GM18499 (cell line): Measurements from ENCODE around the gene SLC6A19.
"Not testable (repeated sequence)": the region's sequence is repeated elsewhere in the genome, so short reads cannot be mapped to it uniquely, and the experiment has no call there.

ENCODE experiments used
- ATAC-seq: cut with Tn5 transposase; IDR thresholded peaks from one replicate; pipeline ENCODE4 v1.9.1; 2021; ENCODE audit warnings: moderate number of reproducible peaks; ENCODE audit not compliant: insufficient read depth, unreplicated experiment

SLC6A19 gene

GRCh38 chr5:1201327-1202025 lies at the start of gene SLC6A19:
TSS of gene SLC6A19 (plus strand) at chr5:1201595. CDS start at chr5:1201651, 56 bp downstream.
- no peak for ATAC-seq

GRCh38 chr5:1152156-1152555 lies 49.2 kb upstream of the SLC6A19 start:
- ATAC-seq, result no peak

- no peak for ATAC-seq
Measured at GRCh38 chr5:1152771-1153282, 48.6 kb upstream of the SLC6A19 start.

GRCh38 chr5:1153428-1153827 lies 48.0 kb upstream of the SLC6A19 start:
- ATAC-seq, result no peak

GRCh38 chr5:1155191-1156032 lies 46.0 kb upstream of the SLC6A19 start:
- ATAC-seq, result no peak

- ATAC-seq, result no peak
Measured at GRCh38 chr5:1156033-1156753, 45.2 kb upstream of the SLC6A19 start.

- no peak for ATAC-seq
Measured at GRCh38 chr5:1156754-1157460, 44.5 kb upstream of the SLC6A19 start.

- not testable (repeated sequence) for ATAC-seq
Measured at GRCh38 chr5:1157461-1157986, 43.9 kb upstream of the SLC6A19 start.

GRCh38 chr5:1158647-1159340 lies 42.6 kb upstream of the SLC6A19 start:
- no peak for ATAC-seq

GRCh38 chr5:1159341-1159675 lies 42.1 kb upstream of the SLC6A19 start:
- ATAC-seq, result no peak

GRCh38 chr5:1159774-1160406 lies 41.5 kb upstream of the SLC6A19 start:
- no peak for ATAC-seq

GRCh38 chr5:1161108-1161832 lies 40.1 kb upstream of the SLC6A19 start:
- ATAC-seq, result no peak

- no peak for ATAC-seq
Measured at GRCh38 chr5:1161833-1162229, 39.6 kb upstream of the SLC6A19 start.

- no peak for ATAC-seq
Measured at GRCh38 chr5:1162276-1162675, 39.1 kb upstream of the SLC6A19 start.

GRCh38 chr5:1162751-1163150 lies 38.6 kb upstream of the SLC6A19 start:
- ATAC-seq, result no peak

- no peak for ATAC-seq
Measured at GRCh38 chr5:1163366-1163765, 38.0 kb upstream of the SLC6A19 start.

GRCh38 chr5:1163879-1164278 lies 37.5 kb upstream of the SLC6A19 start:
- ATAC-seq, result no peak
